ENCODE measurements around the gene NFKB1. TPM values are rescaled to one million over a fixed set of nuclear protein-coding genes. Genes with fewer than 3 reads are reported as not detected.

Gene NFKB1
- total and polyA plus RNA-seq, 9 of the 15 experiments (the other 6 are each of a cell fraction or from before 2014, with no cell fraction given): 2.4 to 14.5 (median 10.3) TPM

- BruUV-seq (replicated peaks): no TSS peak
- intact Hi-C loops (cut with micrococcal nuclease): no loop called here
- 21% methylated on average over 5 of the region's 5 CpGs for WGBS (ENCODE audit: insufficient coverage, low coverage, missing lambda C conversion rate)
- ChIA-PET POLR2A (interaction anchor here (1.1 kb wide), 1 partner anchor 8 kb away, joined by 3 read pairs; no protein-coding TSS in a partner anchor), CTCF (ENCODE audit: low intra/inter-chr PET ratio) (no interaction called here)
- peaks cover 0 to 15% of the 10 kb centered on the region in 2 experiments; a peak in 2 of 5 replicates for H3K4me1 ChIP-seq (replicated peaks in 1 of 2; ENCODE audit: control insufficient read depth in 2 of 2, insufficient read depth in 2 of 2, low read length in 2 of 2)
- in situ Hi-C loops (cut with MboI): no loop called here
- no peak for FAIRE-seq
- no peaks in the 10 kb centered on the region for H3K9me3 ChIP-seq (replicated peaks; ENCODE audit: control insufficient read depth, insufficient read depth, low read depth, low read length)
- H3K4me3 ChIP-seq: no peak overlapping the region
- H3K79me2 ChIP-seq (ENCODE audit: control insufficient read depth, insufficient read depth, low read length): no peaks in the 10 kb centered on the region
- H3K27me3 ChIP-seq (ENCODE audit: control insufficient read depth in 2 of 2, insufficient read depth in 2 of 2, low read length in 2 of 2): no peaks in the 10 kb centered on the region
- H4K20me1 ChIP-seq (replicated peaks; ENCODE audit: control insufficient read depth, insufficient read depth, low read length): no peaks in the 10 kb centered on the region
- H3K36me3 ChIP-seq (ENCODE audit: control insufficient read depth, insufficient read depth, low read length): no peaks in the 10 kb centered on the region
- no peak overlapping the region for H2AFZ ChIP-seq (ENCODE audit: low read depth, low read length)
- H3K9me1 ChIP-seq (ENCODE audit: control insufficient read depth, insufficient read depth, low read length): no peaks in the 10 kb centered on the region
- ATAC-seq: no peak
- H3K9ac ChIP-seq (ENCODE audit: insufficient read depth in 1 of 2, low read depth in 2 of 2, low read length in 2 of 2): no peak overlapping the region
- TF ChIP-seq TRIM24 (IDR thresholded peaks at IDR 0.05): no peak
- TF ChIP-seq MAX (CRISPR knock-in tag; IDR thresholded peaks at IDR 0.05): no peak
- no peak for TF ChIP-seq ZBTB5 (IDR thresholded peaks at IDR 0.05)
- TF ChIP-seq HOXB6 (CRISPR knock-in tag; IDR thresholded peaks at IDR 0.05; ENCODE audit: borderline replicate concordance): no peak
- no peak for TF ChIP-seq TCF15 (CRISPR knock-in tag; IDR thresholded peaks at IDR 0.05)
- TF ChIP-seq KLF1 (tag; IDR thresholded peaks at IDR 0.05): no peak
- TF ChIP-seq RNF2 (IDR thresholded peaks at IDR 0.05): no peak
- no peak for TF ChIP-seq BRD4 (IDR thresholded peaks at IDR 0.05)
- TF ChIP-seq ZHX1 (conservative IDR thresholded peaks at IDR 0.05; ENCODE audit: low read length): no peak
- no peak for TF ChIP-seq RBM25 (IDR thresholded peaks at IDR 0.05; ENCODE audit: low read depth, low read length, severe bottlenecking)
- TF ChIP-seq ZNF507 (tag; conservative IDR thresholded peaks at IDR 0.05): no peak
- TF ChIP-seq ERF (CRISPR knock-in tag; IDR thresholded peaks at IDR 0.05): no peak
- DNase-seq (ENCODE audit: extremely low read depth in 1 of 4, low spot score in 3 of 4): no peak
- H3K4me2 ChIP-seq (ENCODE audit: insufficient read depth, low read length): no peak overlapping the region
- no peak overlapping the region for H3K27ac ChIP-seq (ENCODE audit: extremely low read depth, low read depth, low read length)
Observed at GRCh38 chr4:102560115-102560514, 59.0 kb downstream of the NFKB1 start.

Data from K562 (cell line).